ENCODE measurements around the gene OR2A7. TPM values are rescaled to one million over a fixed set of nuclear protein-coding genes. Genes with fewer than 3 reads are reported as not detected.
"Not testable (repeated sequence)": the region's sequence is repeated elsewhere in the genome, so short reads cannot be mapped to it uniquely, and the experiment has no call there.

The OR2A7 gene
- total and polyA plus RNA-seq, 2 experiments from 2014 or later: 0.26 TPM; not detected in 1

DNA sequence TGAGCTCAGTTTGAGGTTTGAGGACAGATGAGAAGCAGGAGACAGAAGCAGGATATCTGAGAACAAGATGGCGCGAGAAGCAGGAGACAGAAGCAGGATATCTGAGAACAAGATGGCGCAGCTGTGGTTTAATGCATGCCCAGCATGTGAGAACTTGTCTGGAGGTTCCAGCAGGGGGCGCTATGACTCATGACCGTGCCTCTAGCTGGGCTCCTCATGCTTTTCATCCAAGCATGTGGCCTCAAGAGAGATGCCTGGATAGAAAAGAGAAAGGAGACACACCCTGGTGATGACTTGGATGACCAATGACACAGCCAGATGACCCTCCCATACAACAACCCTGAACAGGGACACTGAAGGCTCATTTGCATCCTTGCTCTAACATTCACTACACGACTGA, 15.4 kb upstream of the OR2A7 start:
- H3K9ac ChIP-seq; H3K4me2 ChIP-seq (ENCODE audit: unreplicated experiment); H3F3A ChIP-seq (ENCODE audit: insufficient read depth); in situ Hi-C loops (cut with MboI); H4K20me1 ChIP-seq (ENCODE audit: insufficient read depth); H3K9me3 ChIP-seq (ENCODE audit: low read depth); H3K36me3 ChIP-seq (ENCODE audit: low read depth); H3K4me1 ChIP-seq (ENCODE audit: insufficient read depth); H3K79me2 ChIP-seq (ENCODE audit: insufficient read depth); H3K27ac ChIP-seq; DNase-seq; H3K27me3 ChIP-seq (replicated peaks; ENCODE audit: insufficient read depth); H2AFZ ChIP-seq; H3K4me3 ChIP-seq; H3K9me2 ChIP-seq (ENCODE audit: insufficient read depth): not testable (repeated sequence)
- 96 to 100% methylated on average over 3 of the region's 6 CpGs for WGBS, 2 experiments (ENCODE audit: low coverage in 1 of 2, low lambda C conversion rate in 2 of 2, missing lambda C conversion rate in 2 of 2)

DNA sequence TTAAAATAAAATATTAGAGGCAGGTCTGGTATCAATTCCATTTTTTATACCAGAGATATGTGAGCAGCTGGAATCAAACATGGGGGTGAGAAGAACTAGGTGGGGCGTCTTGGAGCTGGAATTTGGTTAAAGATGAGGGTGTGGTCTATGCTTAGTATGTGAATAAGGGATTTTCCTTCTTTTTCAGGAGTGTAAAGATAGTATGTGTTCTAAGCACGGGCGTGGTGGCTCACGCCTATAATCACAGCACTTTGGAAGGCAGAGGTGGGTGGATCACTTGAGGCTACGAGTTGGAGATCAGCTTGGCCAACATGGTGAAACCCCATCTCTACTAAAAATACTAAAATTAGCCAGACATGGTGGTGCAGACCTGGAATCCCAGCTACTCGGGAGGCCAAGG, 10.7 kb upstream of the OR2A7 start:
- H2AFZ ChIP-seq; in situ Hi-C loops (cut with MboI); H3K27ac ChIP-seq; DNase-seq; H3K4me1 ChIP-seq (ENCODE audit: insufficient read depth); H4K20me1 ChIP-seq (ENCODE audit: insufficient read depth); H3K9me3 ChIP-seq (ENCODE audit: low read depth); H3F3A ChIP-seq (ENCODE audit: insufficient read depth); H3K9ac ChIP-seq; H3K4me2 ChIP-seq (ENCODE audit: unreplicated experiment); H3K36me3 ChIP-seq (ENCODE audit: low read depth); H3K79me2 ChIP-seq (ENCODE audit: insufficient read depth); H3K4me3 ChIP-seq; H3K9me2 ChIP-seq (ENCODE audit: insufficient read depth); H3K27me3 ChIP-seq (replicated peaks; ENCODE audit: insufficient read depth): not testable (repeated sequence)
- 86% methylated on average over 4 to 6 of the region's 6 CpGs for WGBS, 2 experiments (ENCODE audit: low coverage in 1 of 2, low lambda C conversion rate in 2 of 2, missing lambda C conversion rate in 2 of 2)

DNA sequence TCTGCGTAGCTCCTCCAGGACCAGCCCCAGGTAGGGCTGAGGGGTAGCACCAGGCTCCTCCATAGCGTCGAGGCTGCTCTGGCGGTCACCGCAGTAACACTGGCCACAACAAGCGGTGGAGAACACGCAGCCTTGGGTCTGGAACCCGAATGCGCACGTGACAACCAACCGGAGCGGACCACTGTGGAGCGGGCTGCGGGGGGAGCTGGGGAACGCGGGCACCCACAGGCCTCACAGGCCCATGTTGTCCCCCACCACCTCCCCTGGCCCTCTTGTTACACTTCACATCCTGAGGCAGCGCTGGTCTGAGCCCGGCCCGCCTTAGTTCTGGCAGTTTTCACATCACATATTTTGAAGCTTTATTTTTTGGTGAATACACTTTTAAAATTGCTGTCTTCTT, 4.6 kb upstream of the OR2A7 start, which contains the start of gene CTAGE8:
Gene CTAGE8, minus strand, starts transcription at position 101 of the 400 bp plus-strand sequence. Its CDS starts 38 bp downstream, at position 63.
- H3K9me2 ChIP-seq (ENCODE audit: insufficient read depth); H3K9me3 ChIP-seq (ENCODE audit: low read depth); H2AFZ ChIP-seq; H3F3A ChIP-seq (ENCODE audit: insufficient read depth); H4K20me1 ChIP-seq (ENCODE audit: insufficient read depth); H3K4me2 ChIP-seq (ENCODE audit: unreplicated experiment); H3K4me3 ChIP-seq; H3K9ac ChIP-seq; DNase-seq; in situ Hi-C loops (cut with MboI); H3K27ac ChIP-seq; H3K4me1 ChIP-seq (ENCODE audit: insufficient read depth); H3K27me3 ChIP-seq (replicated peaks; ENCODE audit: insufficient read depth); H3K36me3 ChIP-seq (ENCODE audit: low read depth); H3K79me2 ChIP-seq (ENCODE audit: insufficient read depth): not testable (repeated sequence)
- 100% methylated on average over 1 of the region's 19 CpGs; no CpG with 5 or more reads in 1 of the 2 experiments for WGBS, 2 experiments (ENCODE audit: low coverage in 1 of 2, low lambda C conversion rate in 2 of 2, missing lambda C conversion rate in 2 of 2)

DNA sequence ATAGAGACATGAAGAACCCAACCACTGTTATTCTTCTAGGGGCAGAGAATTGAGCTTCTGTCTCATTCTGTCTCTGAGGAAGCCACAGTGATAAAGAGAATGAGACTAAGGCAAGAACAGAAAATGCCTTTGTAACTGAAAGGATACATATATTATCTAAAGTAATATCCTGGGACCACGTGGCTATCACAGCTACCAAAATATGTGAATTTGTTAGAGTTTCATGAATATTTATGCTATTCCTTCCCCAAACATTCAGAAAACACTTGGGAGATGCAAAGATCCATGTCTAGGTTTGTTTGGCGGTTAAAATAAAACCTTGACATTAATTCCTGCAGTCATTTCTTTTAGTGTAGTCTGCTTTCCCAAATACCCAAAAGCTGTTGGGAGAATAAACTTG, 2.5 kb downstream of the OR2A7 start:
- in situ Hi-C loops (cut with MboI); H3K9me3 ChIP-seq (ENCODE audit: low read depth); H3K36me3 ChIP-seq (ENCODE audit: low read depth); H2AFZ ChIP-seq; H3K27me3 ChIP-seq (replicated peaks; ENCODE audit: insufficient read depth); DNase-seq; H3K9ac ChIP-seq; H3K4me2 ChIP-seq (ENCODE audit: unreplicated experiment); H4K20me1 ChIP-seq (ENCODE audit: insufficient read depth); H3F3A ChIP-seq (ENCODE audit: insufficient read depth); H3K4me3 ChIP-seq; H3K4me1 ChIP-seq (ENCODE audit: insufficient read depth); H3K9me2 ChIP-seq (ENCODE audit: insufficient read depth); H3K27ac ChIP-seq; H3K79me2 ChIP-seq (ENCODE audit: insufficient read depth): not testable (repeated sequence)
- WGBS, 2 experiments (ENCODE audit: low coverage in 1 of 2, low lambda C conversion rate in 2 of 2, missing lambda C conversion rate in 2 of 2): no CpG with 5 or more reads among the region's 2 CpGs

DNA sequence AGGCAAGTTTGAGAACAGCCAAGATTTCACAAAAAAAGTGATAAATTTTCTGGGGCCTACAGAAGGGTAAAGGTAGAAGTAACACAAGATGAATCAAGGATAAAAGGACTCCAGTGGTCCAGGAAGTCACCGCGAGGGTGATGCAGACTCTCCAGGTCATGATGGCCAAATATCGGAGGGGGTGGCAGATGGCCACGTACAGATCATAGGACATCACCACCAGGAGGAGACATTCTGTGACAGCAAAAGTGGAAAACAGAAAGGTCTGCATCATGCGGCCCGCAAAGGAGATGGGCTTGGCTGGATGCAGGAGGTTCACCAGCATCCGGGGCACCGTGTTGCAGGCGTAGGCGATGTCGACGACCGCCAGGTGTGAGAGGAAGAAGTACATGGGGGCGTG, 5.5 kb downstream of the OR2A7 start:
- H3K79me2 ChIP-seq (ENCODE audit: insufficient read depth); DNase-seq; H3K27ac ChIP-seq; H4K20me1 ChIP-seq (ENCODE audit: insufficient read depth); H3K27me3 ChIP-seq (replicated peaks; ENCODE audit: insufficient read depth); H3K9me3 ChIP-seq (ENCODE audit: low read depth); H3K9ac ChIP-seq; H3K4me2 ChIP-seq (ENCODE audit: unreplicated experiment); H3K36me3 ChIP-seq (ENCODE audit: low read depth); H2AFZ ChIP-seq; H3K9me2 ChIP-seq (ENCODE audit: insufficient read depth); in situ Hi-C loops (cut with MboI); H3F3A ChIP-seq (ENCODE audit: insufficient read depth); H3K4me1 ChIP-seq (ENCODE audit: insufficient read depth); H3K4me3 ChIP-seq: not testable (repeated sequence)
- no CpG with 5 or more reads among the region's 14 CpGs for WGBS, 2 experiments (ENCODE audit: low coverage in 1 of 2, low lambda C conversion rate in 2 of 2, missing lambda C conversion rate in 2 of 2)

DNA sequence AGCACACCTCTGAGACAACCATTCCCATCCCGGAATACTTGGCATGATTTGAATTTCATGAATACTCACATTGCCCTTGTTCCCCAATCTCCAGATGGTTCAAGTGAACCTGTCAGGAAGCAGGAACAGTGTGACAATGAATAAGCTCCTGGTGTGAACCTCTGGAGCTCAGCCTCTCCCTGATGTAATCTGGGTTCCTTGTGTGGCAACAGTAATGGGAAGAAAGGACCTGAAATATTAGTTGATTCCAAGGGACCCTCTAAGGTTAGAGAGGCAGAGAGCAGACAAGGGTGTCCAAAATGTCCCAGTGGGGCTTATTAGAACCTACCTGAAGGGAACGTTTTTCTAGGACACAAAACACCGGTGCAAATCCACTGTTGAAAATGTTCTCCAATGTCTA, 8.5 kb downstream of the OR2A7 start:
- H3F3A ChIP-seq (ENCODE audit: insufficient read depth): no peaks in the 10 kb centered on the region
- no peak overlapping the region for H2AFZ ChIP-seq
- H3K4me1 ChIP-seq (ENCODE audit: insufficient read depth): no peaks in the 10 kb centered on the region
- H3K79me2 ChIP-seq (ENCODE audit: insufficient read depth): no peaks in the 10 kb centered on the region
- DNase-seq: peak; percentile 55
- H3K36me3 ChIP-seq (ENCODE audit: low read depth): no peaks in the 10 kb centered on the region
- 75 to 87% methylated on average over 3 of the region's 3 CpGs for WGBS, 2 experiments (ENCODE audit: low coverage in 1 of 2, low lambda C conversion rate in 2 of 2, missing lambda C conversion rate in 2 of 2)
- H3K9ac ChIP-seq: no peak overlapping the region
- H4K20me1 ChIP-seq (ENCODE audit: insufficient read depth): no peaks in the 10 kb centered on the region
- no peaks in the 10 kb centered on the region for H3K9me2 ChIP-seq (ENCODE audit: insufficient read depth)
- H3K4me3 ChIP-seq: no peak overlapping the region
- no peak for TF ChIP-seq EZH2 (IDR thresholded peaks at IDR 0.05; ENCODE audit: insufficient read depth, poor library complexity, severe bottlenecking)
- TF ChIP-seq EZH2phosphoT487 (IDR thresholded peaks at IDR 0.05; ENCODE audit: insufficient read depth, low read depth): no peak
- H3K9me3 ChIP-seq (ENCODE audit: low read depth): no peaks in the 10 kb centered on the region
- no peak overlapping the region for H3K4me2 ChIP-seq (ENCODE audit: unreplicated experiment)
- H3K27me3 ChIP-seq (replicated peaks; ENCODE audit: insufficient read depth): no peaks in the 10 kb centered on the region
- in situ Hi-C loops (cut with MboI): no loop called here
- no peak overlapping the region for H3K27ac ChIP-seq

Data from GM23248 (cell line).